GM12873 (cell line): ENCODE measurements around the gene USHBP1.

Experiments used
- CTCF ChIP-seq: IDR thresholded peaks from 2 replicates; pipeline ENCODE4 v1.5.1; 2012; ENCODE audit warnings: low read depth, mild to moderate bottlenecking, moderate library complexity, low read length, control low read depth; ENCODE audit not compliant: insufficient read depth; ENCODE audit errors: missing control alignments

The USHBP1 gene

GRCh38 chr19:17264641-17264979 lies at the start of gene USHBP1:
TSS of gene USHBP1 (minus strand) at chr19:17264745. CDS start at chr19:17264299, 446 bp downstream.
- no peak for TF ChIP-seq CTCF

- no peak for TF ChIP-seq CTCF
These were observed 49.6 kb upstream of the USHBP1 start for GRCh38 chr19:17314007-17314593.

GRCh38 chr19:17312189-17313113 lies 47.9 kb upstream of the USHBP1 start:
- no peak for TF ChIP-seq CTCF

- no peak for TF ChIP-seq CTCF
These were observed 47.1 kb upstream of the USHBP1 start for GRCh38 chr19:17311455-17312188.

- TF ChIP-seq CTCF, result no peak
These were observed 45.5 kb upstream of the USHBP1 start for GRCh38 chr19:17309965-17310461.

GRCh38 chr19:17309198-17309964 lies 44.8 kb upstream of the USHBP1 start, which contains the start of gene DDA1:
TSS of gene DDA1 (plus strand) at chr19:17309563. CDS start at chr19:17309655, 92 bp downstream.
- TF ChIP-seq CTCF, result no peak
